Measurements from ENCODE around the gene TULP4. TPM values are rescaled to one million over a fixed set of nuclear protein-coding genes. Genes with fewer than 3 reads are reported as not detected.

Gene TULP4
- total and polyA plus RNA-seq, 2 of the 8 experiments (the other 6 are each of a cell fraction or from before 2014, with no cell fraction given), result 7.7 to 51.6 TPM

- Histone ChIP-seq H3K23me2 (ENCODE audit: low read depth, low read length) (peaks cover 2% of the 10 kb centered on the region; the same call in 1 of the 2 replicates), H3K9me3 (ENCODE audit: insufficient read depth in 2 of 2, low read depth in 1 of 2, low read length in 1 of 2) (no peaks in the 10 kb centered on the region), H3K4me2 (ENCODE audit: insufficient read depth in 1 of 2, low read depth in 2 of 2, low read length in 2 of 2) (no peak overlapping the region), H4K91ac (replicated peaks; ENCODE audit: insufficient read length, low read length) (no peak overlapping the region), H4K5ac (ENCODE audit: insufficient read length, low read depth, low read length) (no peak overlapping the region), H3K4me3 (ENCODE audit: extremely low read depth in 1 of 4, insufficient read depth in 2 of 4, low read depth in 3 of 4, low read length in 4 of 4) (no peak overlapping the region), H2BK5ac (ENCODE audit: low read depth, low read length) (no peak overlapping the region), H3K23ac (ENCODE audit: insufficient read length) (no peak overlapping the region), H3K27me3 (replicated peaks in 1 of 4; ENCODE audit: control insufficient read depth in 3 of 4, extremely low read depth in 1 of 4, insufficient read depth in 3 of 4, low read length in 3 of 4) (peaks cover 0 to 3% (median 1%) of the 10 kb centered on the region in 4 experiments; a peak in 3 of 7 replicates), H2BK120ac (replicated peaks; ENCODE audit: low read depth, low read length) (no peak overlapping the region), H3K56ac (replicated peaks; ENCODE audit: insufficient read length, low read depth, low read length) (no peak overlapping the region), H4K8ac (ENCODE audit: extremely low read depth, insufficient read depth, low read length) (no peak overlapping the region), H3K9ac (replicated peaks in 1 of 4; ENCODE audit: extremely low read depth in 1 of 4, low read depth in 3 of 4, low read length in 3 of 4) (no peak overlapping the region), H2AK5ac (ENCODE audit: low read depth, low read length) (no peak overlapping the region), H3K36me3 (ENCODE audit: control insufficient read depth in 2 of 4, insufficient read depth in 4 of 4, low read length in 3 of 4) (peaks cover 0 to 3% (median 0%) of the 10 kb centered on the region in 4 experiments; a peak in 1 of 8 replicates), H2BK15ac (ENCODE audit: low read length) (no peak overlapping the region), H3K4me1 (replicated peaks in 1 of 4; ENCODE audit: control insufficient read depth in 3 of 4, insufficient read depth in 4 of 4, low read length in 3 of 4) (peaks cover 2 to 3% (median 2%) of the 10 kb centered on the region in 4 experiments; a peak in 2 of 7 replicates), H3K79me1 (ENCODE audit: low read depth, low read length) (no peaks in the 10 kb centered on the region), H2BK12ac (ENCODE audit: low read depth, low read length) (no peak overlapping the region), H2BK20ac (ENCODE audit: low read length) (no peak overlapping the region), H3K14ac (ENCODE audit: insufficient read length) (no peak overlapping the region), H3K27ac (ENCODE audit: low read depth, low read length) (no peak overlapping the region), H2AFZ (ENCODE audit: low read length) (no peak overlapping the region), H3K18ac (ENCODE audit: extremely low read depth, low read length) (no peak overlapping the region), H3K79me2 (ENCODE audit: control insufficient read depth in 1 of 2, insufficient read depth in 2 of 2, low read length in 2 of 2) (no peaks in the 10 kb centered on the region), H4K20me1 (replicated peaks in 1 of 2; ENCODE audit: control insufficient read depth in 1 of 2, insufficient read depth in 2 of 2, low read length in 2 of 2) (no peaks in the 10 kb centered on the region), H3K4ac (replicated peaks; ENCODE audit: insufficient read length, low read depth, low read length) (no peak overlapping the region)
- FAIRE-seq (no peak), DNase-seq (ENCODE audit: low read depth in 1 of 2, low spot score in 2 of 2) (no peak)
- ChIA-PET POLR2A (ENCODE audit: partially characterized antibody) (interaction anchor here (2.2 to 4.2 kb wide), 2 partner anchors 16 to 20 kb away, joined by 7 to 19 read pairs; partner anchors contain the start of gene TMEM181), CTCF (ENCODE audit: partially characterized antibody) (interaction anchor here (0.6 to 4.1 kb wide), 11 partner anchors 8 to 318 kb away, joined by 3 to 16 read pairs (median 4); no protein-coding TSS in a partner anchor)
- TF ChIP-seq, protein P1, sequence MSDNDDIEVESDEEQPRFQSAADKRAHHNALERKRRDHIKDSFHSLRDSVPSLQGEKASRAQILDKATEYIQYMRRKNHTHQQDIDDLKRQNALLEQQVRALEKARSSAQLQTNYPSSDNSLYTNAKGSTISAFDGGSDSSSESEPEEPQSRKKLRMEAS (IDR thresholded peaks at IDR 0.05), result no peak
- TF ChIP-seq ASH2L (IDR thresholded peaks at IDR 0.05; ENCODE audit: low read length) (no peak), ATF2 (IDR thresholded peaks at IDR 0.05; ENCODE audit: low read length) (no peak), KDM4A (IDR thresholded peaks at IDR 0.05; ENCODE audit: low read depth, low read length, severe bottlenecking) (no peak), TBP (IDR thresholded peaks at IDR 0.05; ENCODE audit: low read depth, low read length) (no peak), SIRT6 (IDR thresholded peaks at IDR 0.05; ENCODE audit: low read length) (no peak), TAF1 (IDR thresholded peaks at IDR 0.05; ENCODE audit: low read depth, low read length) (no peak)
- TF ChIP-seq, protein P2, sequence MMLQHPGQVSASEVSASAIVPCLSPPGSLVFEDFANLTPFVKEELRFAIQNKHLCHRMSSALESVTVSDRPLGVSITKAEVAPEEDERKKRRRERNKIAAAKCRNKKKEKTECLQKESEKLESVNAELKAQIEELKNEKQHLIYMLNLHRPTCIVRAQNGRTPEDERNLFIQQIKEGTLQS (IDR thresholded peaks at IDR 0.05; ENCODE audit: insufficient read depth, low read depth, low read length), result no peak
- WGBS, 2 experiments (ENCODE audit: extremely low coverage in 1 of 2, insufficient coverage in 1 of 2, insufficient read length in 1 of 2, insufficient replicate concordance in 2 of 2, low coverage in 1 of 2, low lambda C conversion rate in 2 of 2, missing lambda C conversion rate in 1 of 2), result 93% methylated on average over 7 of the region's 7 CpGs; no CpG with 5 or more reads in 1 of the 2 experiments
Observed at GRCh38 chr6:158539413-158539812, 227.1 kb downstream of the TULP4 start.
